ENCODE measurements around the gene RTCB.

GRCh38 chr22:32417906-32418305 lies 5.9 kb upstream of the RTCB start:
- no peak for TF ChIP-seq CTCF (IDR thresholded peaks at IDR 0.05)
- no peak for TF ChIP-seq POLR2A (IDR thresholded peaks at IDR 0.05)

Data from gastroesophageal sphincter (tissue), 3 donors.